Ascending aorta (tissue), 2 donors: ENCODE measurements around the gene ABCF2. TPM values are rescaled to one million over a fixed set of nuclear protein-coding genes. Genes with fewer than 3 reads are reported as not detected.
A peak's percentile ranks its signal among the peaks of the same experiment; 100 is the strongest.

ENCODE experiments used
- DNase-seq, 2 donors: peaks; one replicate each; pipeline ENCODE4 v3.0.0-alpha.2; 2019; ENCODE audit warnings: low spot score in 2 of 2
- H3K27ac ChIP-seq, 2 donors: fragments of 200-600 bp; sonication (generic); one replicate each; pipeline ENCODE4 v1.5.1; 2016 to 2017; ENCODE audit warnings: mild to moderate bottlenecking in 1 of 2
- H3K27me3 ChIP-seq: fragments of 200-600 bp; sonication (generic); one replicate; pipeline ENCODE4 v1.5.1; 2017
- H3K36me3 ChIP-seq, 2 donors: fragments of 200-600 bp; sonication (generic); one replicate each; pipeline ENCODE4 v1.5.1; 2016
- H3K4me1 ChIP-seq, 2 donors: fragments of 200-600 bp; sonication (generic); one replicate each; pipeline ENCODE4 v1.5.1; 2016 to 2017; ENCODE audit warnings: mild to moderate bottlenecking in 1 of 2
- H3K4me3 ChIP-seq, 2 donors: fragments of 200-600 bp; sonication (generic); one replicate each; pipeline ENCODE4 v1.5.1; 2016 to 2017; ENCODE audit warnings: mild to moderate bottlenecking in 1 of 2
- H3K9me3 ChIP-seq, 2 donors: fragments of 200-600 bp; sonication (generic); one replicate each; pipeline ENCODE4 v1.5.1; 2016
- CTCF ChIP-seq, 3 experiments: fragments of 200-600 bp in 2 of 3; fragments of 450-650 bp in 1 of 3; sonication (generic) in 2 of 3; IDR thresholded peaks; one replicate each; pipeline ENCODE4 v1.5.1; 2016 to 2019; ENCODE audit warnings: antibody characterized with exemption in 3 of 3, mild to moderate bottlenecking in 1 of 3, moderate library complexity in 1 of 3
- intact Hi-C: fragments of 100-400 bp; cut with DNase I; formaldehyde crosslinking; loops from one replicate; pipeline ENCODE4 v1.15.1; 2023
- total RNA-seq: library from RNA; depleted of rRNA; stranded (reverse); fragments of >200 nt; gene quantifications from one replicate; pipeline ENCODE4 v1.1.0, GENCODE V29; 2016

ABCF2 gene
- total RNA-seq, 1 donor from 2014 or later = 85.3 TPM

DNA sequence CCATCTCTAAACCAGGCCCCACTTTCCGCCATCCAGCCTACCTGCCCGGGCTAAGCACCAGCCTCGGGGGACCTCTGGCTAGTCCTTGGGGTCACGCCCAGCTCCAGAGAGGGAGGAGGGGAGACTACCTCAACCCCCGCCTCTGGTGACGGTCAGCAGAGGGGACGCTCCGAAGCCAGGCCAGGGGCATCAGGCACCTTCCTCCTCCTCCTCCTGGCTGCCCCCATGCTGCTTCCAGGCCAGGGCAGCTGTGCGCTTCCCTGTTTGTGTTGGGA, 25.5 kb upstream of the ABCF2 start:
- peak overlapping the region; percentile 74 to 87 for H3K4me3 ChIP-seq
- TF ChIP-seq CTCF (IDR thresholded peaks at IDR 0.05) = no peak
- intact Hi-C loops = loop anchor here (1.0 kb wide), 1 partner anchor 51 kb away; no protein-coding TSS in a partner anchor
- H3K36me3 ChIP-seq = no peaks in the 10 kb centered on the region
- peaks cover 11 to 34% of the 10 kb centered on the region in 2 donors for H3K4me1 ChIP-seq
- H3K27ac ChIP-seq = peak overlapping the region; percentile 94 to 95
- H3K9me3 ChIP-seq = no peaks in the 10 kb centered on the region
- H3K27me3 ChIP-seq = no peaks in the 10 kb centered on the region
- peak in 1 of 2 donors; percentile 64 for DNase-seq

- DNase-seq = peak in 1 of 2 donors; percentile 83
- H3K4me3 ChIP-seq = peak overlapping the region; percentile 74 to 87
- TF ChIP-seq CTCF (IDR thresholded peaks at IDR 0.05) = no peak
- H3K27me3 ChIP-seq = no peaks in the 10 kb centered on the region
- no peaks in the 10 kb centered on the region for H3K9me3 ChIP-seq
- H3K36me3 ChIP-seq = no peaks in the 10 kb centered on the region
- peak overlapping the region; percentile 95 to 99 for H3K27ac ChIP-seq
- intact Hi-C loops = loop anchor here (1.0 to 2.0 kb wide), 3 partner anchors 21 to 51 kb away; partner anchors contain the start of gene ABCF2
- peaks cover 16 to 38% of the 10 kb centered on the region in 2 donors for H3K4me1 ChIP-seq
Measured at GRCh38 chr7:151251689-151252560, 24.9 kb upstream of the ABCF2 start.

DNA sequence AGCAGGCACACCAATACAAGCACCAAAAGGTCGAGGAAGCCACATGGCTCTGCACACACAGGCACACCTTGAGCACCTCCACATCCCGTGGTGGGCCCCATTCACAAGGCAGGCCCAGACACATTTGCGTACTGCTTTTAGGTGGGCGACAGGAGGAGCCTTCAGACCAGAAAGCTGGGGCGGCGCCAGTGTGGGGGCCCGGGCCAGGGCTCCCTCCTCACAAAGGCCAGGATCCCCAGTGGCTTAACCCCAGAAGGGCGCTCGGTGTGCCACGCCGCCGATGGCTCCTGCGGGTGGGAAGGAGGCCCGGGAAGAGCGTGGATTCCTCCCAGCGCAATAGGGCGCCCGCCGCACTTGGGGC, 24.3 kb upstream of the ABCF2 start:
- Histone ChIP-seq H3K9me3 (no peaks in the 10 kb centered on the region), H3K27ac (peak overlapping the region; percentile 95 to 99), H3K4me3 (peak overlapping the region; percentile 74 to 87), H3K4me1 (peaks cover 22 to 44% of the 10 kb centered on the region in 2 donors), H3K36me3 (no peaks in the 10 kb centered on the region), H3K27me3 (no peaks in the 10 kb centered on the region)
- peak in 1 of 2 donors; percentile 65 for DNase-seq
- intact Hi-C loops = loop anchor here (1.0 to 2.0 kb wide), 2 partner anchors 21 to 24 kb away; partner anchors contain the start of gene ABCF2
- no peak for TF ChIP-seq CTCF (IDR thresholded peaks at IDR 0.05)

GRCh38 chr7:151250181-151251132, 23.5 kb upstream of the ABCF2 start:
- Histone ChIP-seq H3K9me3 (no peaks in the 10 kb centered on the region), H3K27ac (peak overlapping the region; percentile 95 to 99), H3K36me3 (no peaks in the 10 kb centered on the region), H3K27me3 (no peaks in the 10 kb centered on the region), H3K4me1 (peaks cover 28 to 51% of the 10 kb centered on the region in 2 donors), H3K4me3 (peak overlapping the region; percentile 74 to 87)
- intact Hi-C loops = loop anchor here (1.0 to 2.0 kb wide), 2 partner anchors 22 to 23 kb away; partner anchors contain the start of gene ABCF2
- DNase-seq = no peak
- no peak for TF ChIP-seq CTCF (IDR thresholded peaks at IDR 0.05)

DNA sequence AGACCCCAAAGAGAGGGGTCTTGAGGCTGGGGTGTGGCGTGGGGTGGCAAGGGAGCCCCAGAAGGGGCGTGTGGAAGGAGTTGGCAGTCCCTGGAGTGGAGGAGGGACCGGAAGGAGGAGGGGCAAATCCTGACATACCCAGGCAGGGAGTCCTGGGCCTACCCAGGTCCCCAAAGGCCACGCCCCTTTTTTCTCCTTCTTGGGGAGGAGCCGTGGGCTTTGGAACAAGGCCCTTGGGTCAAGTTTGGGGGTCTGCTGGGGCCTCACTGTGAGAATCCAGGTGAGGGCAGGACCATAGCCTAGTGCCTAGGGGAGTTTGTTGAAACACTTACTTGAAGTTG, 22.7 kb upstream of the ABCF2 start:
- peak in 1 of 2 donors; percentile 86 for DNase-seq
- no peaks in the 10 kb centered on the region for H3K27me3 ChIP-seq
- no peaks in the 10 kb centered on the region for H3K36me3 ChIP-seq
- peak overlapping the region; percentile 54 to 74 for H3K4me3 ChIP-seq
- intact Hi-C loops = loop anchor here (1.0 to 10.0 kb wide), 9 partner anchors 17 to 625 kb away; partner anchors contain the start of genes CHPF2, FASTK, PRKAG2 and TMUB1
- peaks cover 36 to 56% of the 10 kb centered on the region in 2 donors for H3K4me1 ChIP-seq
- TF ChIP-seq CTCF (IDR thresholded peaks at IDR 0.05) = no peak
- H3K27ac ChIP-seq = peak overlapping the region; percentile 95 to 99
- no peaks in the 10 kb centered on the region for H3K9me3 ChIP-seq
